Neural progenitor cell (in vitro differentiated cells): Measurements from ENCODE around the gene RASAL3. TPM values are rescaled to one million over a fixed set of nuclear protein-coding genes. Genes with fewer than 3 reads are reported as not detected.

ENCODE experiments used
- DNase-seq: peaks from one replicate; pipeline ENCODE4 v3.0.0-alpha.2; 2016; ENCODE audit warnings: low spot score
- H2AFZ ChIP-seq: fragments of 200-600 bp; sonication (generic); replicated peaks from 2 replicates; pipeline ENCODE4 v1.6.1; 2016; ENCODE audit warnings: antibody characterized with exemption
- H3F3A ChIP-seq: fragments of 200-600 bp; sonication (generic); 2 replicates; pipeline ENCODE4 v1.6.1; 2016; ENCODE audit warnings: antibody characterized with exemption, low read depth
- H3K27ac ChIP-seq: fragments of 200-600 bp; sonication (generic); 2 replicates; pipeline ENCODE4 v1.5.1; 2016; ENCODE audit warnings: mild to moderate bottlenecking
- H3K27me3 ChIP-seq: fragments of 200-600 bp; sonication (generic); 2 replicates; pipeline ENCODE4 v1.6.1; 2016; ENCODE audit warnings: mild to moderate bottlenecking, moderate library complexity
- H3K36me3 ChIP-seq: fragments of 200-600 bp; sonication (generic); 2 replicates; pipeline ENCODE4 v1.5.1; 2016
- H3K4me1 ChIP-seq: fragments of 200-600 bp; sonication (generic); 2 replicates; pipeline ENCODE4 v1.6.1; 2016; ENCODE audit warnings: mixed run types
- H3K4me2 ChIP-seq: fragments of 200-600 bp; sonication (generic); 2 replicates; pipeline ENCODE4 v1.6.1; 2016
- H3K4me3 ChIP-seq: fragments of 200-600 bp; sonication (generic); 2 replicates; pipeline ENCODE4 v1.5.1; 2016
- H3K79me2 ChIP-seq: fragments of 200-600 bp; sonication (generic); 2 replicates; pipeline ENCODE4 v1.6.1; 2016; ENCODE audit warnings: low read depth
- H3K9ac ChIP-seq: fragments of 200-600 bp; sonication (generic); 2 replicates; pipeline ENCODE4 v1.6.1; 2016
- H3K9me3 ChIP-seq: fragments of 200-600 bp; sonication (generic); 2 replicates; pipeline ENCODE4 v1.5.1; 2016; ENCODE audit warnings: low read depth
- H4K20me1 ChIP-seq: fragments of 200-600 bp; sonication (generic); 2 replicates; pipeline ENCODE4 v1.6.1; 2016; ENCODE audit warnings: low read depth
- H3K27ac Mint-ChIP-seq: 3 replicates; pipeline ENCODE4 v1.8.0; 2021; ENCODE audit warnings: mixed read lengths
- H3K27me3 Mint-ChIP-seq: 2 replicates; pipeline ENCODE4 v1.8.0; 2022; ENCODE audit warnings: low read depth, mild to moderate bottlenecking, inconsistent platforms, moderate library complexity, mixed read lengths; ENCODE audit not compliant: insufficient read depth
- H3K36me3 Mint-ChIP-seq: 3 replicates; pipeline ENCODE4 v1.8.0; 2021; ENCODE audit warnings: mixed read lengths
- H3K4me1 Mint-ChIP-seq: 3 replicates; pipeline ENCODE4 v1.8.0; 2021; ENCODE audit warnings: mixed read lengths
- H3K4me3 Mint-ChIP-seq: 3 replicates; pipeline ENCODE4 v1.8.0; 2021; ENCODE audit warnings: mild to moderate bottlenecking, moderate library complexity, mixed read lengths
- H3K9me3 Mint-ChIP-seq: 3 replicates; pipeline ENCODE4 v1.8.0; 2020; ENCODE audit warnings: mixed read lengths
- CTCF ChIP-seq: fragments of 200-600 bp; sonication (generic); IDR thresholded peaks from 2 replicates; pipeline ENCODE4 v1.5.1; 2017; ENCODE audit warnings: antibody characterized with exemption, mild to moderate bottlenecking
- EZH2 ChIP-seq: fragments of 200-600 bp; sonication (generic); IDR thresholded peaks from 2 replicates; pipeline ENCODE4 v1.6.1; 2017; ENCODE audit warnings: antibody characterized with exemption, mild to moderate bottlenecking, moderate library complexity
- EZH2phosphoT487 ChIP-seq: fragments of 200-600 bp; sonication (generic); IDR thresholded peaks from 2 replicates; pipeline ENCODE4 v1.6.1; 2017; ENCODE audit warnings: antibody characterized with exemption
- total RNA-seq: library from RNA; depleted of rRNA; stranded (reverse); fragments of >200 nt; gene quantifications from 2 replicates; pipeline ENCODE4 v1.2.3, GENCODE V29; 2015; ENCODE audit warnings: low replicate concordance

RASAL3 gene
- total RNA-seq, 1 donor from 2014 or later = not detected

- Histone ChIP-seq H3K79me2 (no peaks in the 10 kb centered on the region), H3F3A (peaks cover 2% of the 10 kb centered on the region)
- H3K27me3 Mint-ChIP-seq = peaks cover 9% of the 10 kb centered on the region
Observed at GRCh38 chr19:15443325-15443724, 21.0 kb downstream of the RASAL3 start.

DNA sequence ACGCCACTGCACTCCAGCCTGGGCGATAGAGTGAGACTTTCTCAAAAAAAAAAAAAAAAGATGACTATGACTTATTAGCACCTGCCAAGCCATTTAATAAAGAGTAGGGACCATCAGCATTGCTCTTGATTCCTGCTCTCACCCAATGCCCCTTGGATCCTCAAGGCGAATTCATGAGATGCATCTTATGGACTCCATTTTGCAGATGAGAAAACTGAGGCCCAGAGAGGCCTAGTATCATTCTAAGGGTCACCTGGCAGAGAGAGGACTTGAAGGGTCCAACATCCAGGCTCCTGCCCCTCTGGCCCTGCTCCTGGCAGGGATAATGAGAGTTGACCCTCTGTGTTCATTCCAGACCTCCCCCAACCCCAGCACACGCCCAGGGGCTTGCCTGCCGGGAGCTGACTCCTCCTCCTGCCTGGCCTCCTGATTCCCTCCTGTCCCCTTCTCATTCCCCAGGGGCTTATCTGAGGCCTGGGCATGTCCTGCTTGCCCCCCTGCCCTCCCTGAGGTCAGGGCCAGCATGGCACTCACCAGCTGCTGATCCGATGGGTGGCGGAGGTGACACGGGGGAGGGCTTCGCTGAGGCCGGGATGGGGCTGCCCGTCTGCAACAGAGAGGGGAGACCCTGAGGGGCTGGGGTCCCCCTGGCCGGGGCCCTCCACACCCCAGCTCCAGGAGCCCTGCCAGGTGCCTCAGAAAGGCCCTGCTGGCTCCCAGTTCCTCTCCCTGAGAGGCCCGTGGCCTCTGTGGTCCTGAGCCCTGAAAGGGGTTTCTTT, 22.0 kb downstream of the RASAL3 start:
- Histone ChIP-seq H3K4me3 (no peak overlapping the region), H3K9me3 (no peaks in the 10 kb centered on the region), H3K4me2 (no peak overlapping the region), H3K36me3 (no peaks in the 10 kb centered on the region), H3F3A (no peaks in the 10 kb centered on the region), H3K9ac (no peak overlapping the region), H3K4me1 (no peaks in the 10 kb centered on the region), H3K27me3 (no peaks in the 10 kb centered on the region), H3K79me2 (no peaks in the 10 kb centered on the region), H2AFZ (no peak overlapping the region), H4K20me1 (no peaks in the 10 kb centered on the region), H3K27ac (no peak overlapping the region)
- Mint-ChIP-seq H3K27me3 (peaks cover 8% of the 10 kb centered on the region), H3K36me3 (no peaks in the 10 kb centered on the region), H3K27ac (no peak overlapping the region), H3K4me1 (no peaks in the 10 kb centered on the region), H3K9me3 (no peaks in the 10 kb centered on the region), H3K4me3 (no peak overlapping the region)
- DNase-seq = no peak
- no peak for TF ChIP-seq EZH2
- TF ChIP-seq CTCF = no peak
- no peak for TF ChIP-seq EZH2phosphoT487

More at GRCh38 chr19:15443325-15443724, 21.0 kb downstream of the RASAL3 start:
- no peaks in the 10 kb centered on the region for H4K20me1 ChIP-seq
- H3K4me1 ChIP-seq = no peaks in the 10 kb centered on the region
- no peak overlapping the region for H3K4me3 Mint-ChIP-seq
- no peaks in the 10 kb centered on the region for H3K9me3 Mint-ChIP-seq
- H3K4me2 ChIP-seq = no peak overlapping the region
- peaks cover under 1% of the 10 kb centered on the region for H3K4me1 Mint-ChIP-seq
- H3K9ac ChIP-seq = no peak overlapping the region
- H3K36me3 ChIP-seq = no peaks in the 10 kb centered on the region
- H3K27me3 ChIP-seq = no peaks in the 10 kb centered on the region
- no peak for TF ChIP-seq EZH2phosphoT487
- TF ChIP-seq EZH2 = no peak
- TF ChIP-seq CTCF = no peak
- no peak overlapping the region for H3K27ac Mint-ChIP-seq
- no peak overlapping the region for H3K4me3 ChIP-seq
- no peak for DNase-seq
- H2AFZ ChIP-seq = no peak overlapping the region
- no peaks in the 10 kb centered on the region for H3K9me3 ChIP-seq
- no peak overlapping the region for H3K27ac ChIP-seq
- H3K36me3 Mint-ChIP-seq = no peaks in the 10 kb centered on the region

DNA sequence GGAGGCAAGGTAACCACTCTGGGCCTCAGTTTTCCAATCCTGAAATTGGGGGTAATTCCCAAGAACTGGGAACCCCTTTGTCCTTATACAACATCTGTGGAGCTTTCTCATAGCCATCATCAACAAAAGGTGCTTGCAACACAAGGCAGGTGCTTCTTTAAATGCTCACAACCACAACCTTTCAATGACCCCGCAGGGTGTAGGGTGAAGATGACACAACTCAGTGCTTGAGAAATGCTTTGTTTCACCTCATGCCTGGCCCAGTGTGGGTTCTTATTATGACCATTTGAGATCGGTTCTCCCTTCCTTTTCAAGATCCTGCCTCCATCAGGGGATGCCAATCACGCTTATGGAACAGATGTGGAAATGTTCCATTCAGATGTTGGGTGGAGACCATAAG, 23.0 kb downstream of the RASAL3 start:
- TF ChIP-seq EZH2 (no peak), EZH2phosphoT487 (no peak), CTCF (no peak)
- H3K36me3 ChIP-seq = no peaks in the 10 kb centered on the region
- H3K27me3 ChIP-seq = no peaks in the 10 kb centered on the region
- no peak for DNase-seq
- Mint-ChIP-seq H3K9me3 (no peaks in the 10 kb centered on the region), H3K4me3 (no peak overlapping the region), H3K27me3 (peaks cover 7% of the 10 kb centered on the region), H3K4me1 (no peaks in the 10 kb centered on the region), H3K36me3 (no peaks in the 10 kb centered on the region), H3K27ac (no peak overlapping the region)
- no peak overlapping the region for H3K4me3 ChIP-seq
- no peak overlapping the region for H3K4me2 ChIP-seq
- H3F3A ChIP-seq = no peaks in the 10 kb centered on the region
- no peak overlapping the region for H3K27ac ChIP-seq
- H3K9me3 ChIP-seq = no peaks in the 10 kb centered on the region
- H3K9ac ChIP-seq = no peak overlapping the region
- H3K79me2 ChIP-seq = no peaks in the 10 kb centered on the region
- H3K4me1 ChIP-seq = no peaks in the 10 kb centered on the region
- no peaks in the 10 kb centered on the region for H4K20me1 ChIP-seq
- no peak overlapping the region for H2AFZ ChIP-seq
